ENCODE results near the gene SCUBE1.

Gene SCUBE1

DNA sequence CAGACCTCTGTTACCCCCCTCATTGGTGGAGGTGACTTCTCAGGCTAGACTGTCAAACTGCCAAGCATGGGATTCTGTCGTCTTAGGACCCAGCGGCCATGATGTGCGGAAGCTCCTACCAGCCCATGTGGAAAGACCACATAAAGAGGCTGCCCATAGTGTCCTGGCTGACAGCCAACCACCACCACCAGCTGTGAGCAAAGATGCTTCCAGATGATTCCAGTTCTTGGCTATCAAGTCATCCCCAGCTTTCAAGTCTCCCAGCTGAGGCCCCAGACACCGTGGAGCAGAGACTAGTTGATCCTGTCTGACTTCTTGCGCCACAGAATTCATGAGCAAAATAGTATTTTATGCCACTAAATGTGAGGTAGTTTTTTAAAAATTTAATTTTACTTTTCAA is 32.9 kb downstream of the SCUBE1 start:
- no peak for DNase-seq
- intact Hi-C loops (cut with DNase I): no loop called here

DNA sequence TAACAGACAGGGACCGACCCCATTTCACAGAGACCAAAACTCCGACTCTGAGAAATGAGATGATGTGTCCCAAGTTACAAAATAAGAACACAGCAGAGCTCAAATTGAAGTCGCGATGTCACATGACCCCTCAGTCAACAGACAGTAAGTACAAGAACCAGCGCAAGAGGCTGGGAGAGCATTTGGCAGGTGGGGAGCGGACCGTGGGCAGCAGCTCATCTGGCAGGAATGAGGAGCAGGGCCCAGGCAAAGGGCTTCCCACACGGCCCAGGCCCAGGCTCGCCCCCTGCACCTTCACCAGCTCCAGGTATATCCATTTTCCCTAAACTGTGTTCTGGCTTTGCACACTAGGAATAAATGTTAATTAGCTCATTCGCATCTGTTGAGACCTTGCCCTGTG is 34.3 kb downstream of the SCUBE1 start:
- intact Hi-C loops (cut with DNase I): no loop called here

DNA sequence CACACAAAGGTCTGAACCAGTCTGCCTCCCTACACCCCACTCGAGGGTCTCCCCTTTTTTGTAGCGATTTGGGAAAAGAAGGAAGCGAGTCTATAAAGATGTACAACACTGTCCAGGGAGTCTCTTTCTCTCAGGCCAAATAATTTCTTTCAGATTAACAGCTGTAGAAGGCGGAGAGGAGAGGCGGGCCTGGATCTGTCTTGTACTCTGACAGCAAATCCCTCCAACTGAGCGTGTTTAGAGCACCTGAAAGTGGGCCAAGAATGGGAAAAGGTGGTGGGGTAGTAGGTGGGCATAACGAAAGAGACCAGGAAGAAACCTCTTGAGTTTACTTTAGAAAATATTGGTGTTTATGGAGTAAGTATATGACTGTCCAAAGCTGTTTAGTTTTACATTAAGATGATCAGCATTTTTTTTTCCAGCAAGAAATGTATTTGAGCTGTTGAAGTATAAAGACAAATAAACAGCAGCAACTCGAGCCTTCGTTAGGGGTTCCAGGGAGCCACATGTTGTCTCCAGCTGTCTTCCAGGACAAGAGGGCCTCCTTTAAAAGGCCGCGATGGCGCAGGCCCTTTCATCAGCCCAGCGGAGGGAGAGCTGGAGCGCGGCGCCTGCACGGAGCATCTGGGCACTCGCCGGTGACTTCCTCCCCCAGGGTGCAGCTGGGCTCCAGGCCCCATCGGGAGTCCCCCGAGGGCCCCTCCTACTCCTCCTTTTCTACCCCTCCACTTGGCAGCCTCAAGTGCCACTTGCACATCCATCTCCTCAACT is 34.9 kb downstream of the SCUBE1 start:
- intact Hi-C loops (cut with DNase I): no loop called here

More for the DNA sequence above, 34.3 kb downstream of the SCUBE1 start:
- DNase-seq: no peak

DNA sequence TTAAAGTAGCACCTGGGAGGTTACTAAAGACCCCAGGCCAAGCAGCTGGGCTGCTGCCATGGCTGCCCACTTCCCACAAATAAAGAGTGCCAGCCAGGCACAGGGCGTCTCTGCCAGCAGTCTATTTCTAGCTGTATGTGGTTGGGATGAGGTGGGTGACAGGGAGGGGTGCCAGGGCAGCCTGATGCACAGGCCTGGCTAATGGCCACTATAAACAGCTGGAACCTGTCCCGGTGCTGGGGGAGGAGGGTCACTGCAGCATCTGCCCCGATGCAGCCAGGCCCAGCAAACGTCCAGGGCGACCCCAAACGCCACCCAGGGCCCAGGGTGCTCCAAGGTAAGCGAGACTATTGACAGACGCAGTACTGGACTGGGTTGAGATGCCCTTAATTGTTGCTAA is 37.4 kb downstream of the SCUBE1 start:
- no peak for DNase-seq
- intact Hi-C loops (cut with DNase I): no loop called here

More for the DNA sequence above, 34.9 kb downstream of the SCUBE1 start:
- DNase-seq: no peak

DNA sequence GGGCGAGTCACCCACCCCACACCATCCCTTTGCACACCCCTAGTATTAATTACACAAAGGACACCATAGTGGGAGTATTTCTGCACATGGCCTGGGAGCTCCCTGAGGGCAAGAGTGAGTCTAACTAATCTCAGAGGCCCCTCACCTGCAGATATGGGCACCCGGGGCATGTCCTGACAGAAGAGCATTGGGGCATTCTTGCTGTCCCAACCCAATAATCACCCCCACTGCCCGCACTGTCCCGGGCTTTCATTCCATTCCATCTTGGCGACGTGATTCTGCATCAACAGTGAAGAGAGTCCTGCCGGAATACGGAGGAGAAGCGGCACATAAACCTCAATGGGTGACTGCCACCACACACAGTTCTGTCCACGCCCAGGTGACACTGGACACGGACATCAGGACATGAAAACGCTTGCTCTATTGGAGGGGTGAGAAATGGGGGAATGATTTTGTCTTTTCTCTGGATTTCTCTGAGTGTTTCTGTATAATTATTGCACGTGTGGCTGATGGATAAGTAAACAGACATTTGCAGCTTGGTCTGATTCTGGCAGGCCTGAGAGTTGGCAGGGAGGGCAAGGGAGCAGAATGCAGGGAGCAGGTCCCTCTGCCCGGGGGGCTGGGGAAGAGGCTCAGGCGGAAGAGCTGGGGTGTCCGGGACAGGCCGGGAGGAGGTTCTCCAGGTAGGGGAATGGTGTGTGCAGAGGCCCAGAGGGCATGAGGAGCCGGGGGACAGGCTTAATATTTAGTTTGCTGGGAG is 38.2 kb downstream of the SCUBE1 start:
- no peak for DNase-seq
- intact Hi-C loops (cut with DNase I): no loop called here

DNA sequence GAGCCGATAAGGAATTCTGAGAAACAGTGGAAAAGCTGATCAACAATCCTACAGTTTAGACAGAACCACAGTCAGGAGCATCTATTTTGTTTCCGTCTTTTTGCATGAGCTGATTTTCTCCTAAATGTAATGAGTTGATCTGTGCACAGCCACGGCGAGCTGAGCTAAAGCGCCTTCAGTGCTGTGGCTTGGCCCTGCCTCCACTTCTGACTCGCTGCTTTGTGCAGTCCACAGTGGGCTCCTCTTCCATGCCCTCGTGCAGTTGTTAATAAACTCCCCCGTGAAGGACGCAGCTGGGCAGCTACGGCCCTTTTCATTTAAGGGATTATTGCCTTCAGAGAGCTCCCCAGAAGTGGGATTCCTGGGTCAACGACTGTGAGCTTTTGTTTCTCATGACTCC is 39.4 kb downstream of the SCUBE1 start:
- intact Hi-C loops (cut with DNase I): no loop called here
- DNase-seq: no peak

DNA sequence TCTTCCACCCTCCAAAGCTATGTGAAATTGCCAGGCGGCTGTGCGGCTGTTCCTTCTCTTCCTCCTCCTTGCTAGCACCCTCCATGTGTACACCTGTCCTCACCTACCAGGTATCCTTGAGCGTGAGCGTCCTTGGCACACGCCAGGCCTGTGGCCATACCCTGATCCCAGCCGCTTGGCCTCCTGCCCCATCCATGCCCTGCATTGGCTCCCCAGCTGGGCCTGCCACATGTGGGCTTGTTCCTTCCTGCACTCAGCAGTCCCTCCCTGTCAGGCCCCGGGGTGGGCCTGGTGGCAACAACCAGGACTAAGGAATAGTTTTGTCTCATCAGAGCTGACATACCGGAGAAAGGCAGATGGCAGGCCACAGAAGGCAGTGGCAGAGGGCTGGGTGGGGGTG is 40.0 kb downstream of the SCUBE1 start:
- no peak for DNase-seq
- intact Hi-C loops (cut with DNase I): no loop called here

DNA sequence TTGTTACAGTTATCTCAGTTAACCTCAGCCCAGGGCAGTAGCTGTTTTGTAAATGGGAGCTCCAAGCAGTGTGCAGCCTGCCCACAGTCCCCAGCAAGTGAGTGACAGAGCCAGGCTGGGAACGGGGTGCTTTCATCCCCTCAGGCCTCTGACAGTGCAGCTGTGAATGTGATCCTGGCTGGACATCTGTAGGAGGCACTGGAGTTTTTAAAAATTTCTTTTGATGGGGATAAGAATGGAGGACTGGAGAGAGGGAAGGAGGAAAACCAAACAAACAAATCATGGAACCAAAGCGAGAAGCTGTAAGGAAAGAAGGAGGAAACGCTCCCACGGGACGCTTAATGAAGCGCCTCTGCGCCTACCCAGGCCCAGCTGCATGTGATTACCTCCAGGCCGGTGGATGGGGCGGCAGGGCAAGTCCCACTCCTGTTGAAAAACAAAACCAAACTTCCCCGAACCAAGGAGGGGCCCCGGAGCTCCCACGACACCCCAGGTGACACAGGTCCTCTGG is 40.6 kb downstream of the SCUBE1 start:
- intact Hi-C loops (cut with DNase I): no loop called here
- no peak for DNase-seq

DNA sequence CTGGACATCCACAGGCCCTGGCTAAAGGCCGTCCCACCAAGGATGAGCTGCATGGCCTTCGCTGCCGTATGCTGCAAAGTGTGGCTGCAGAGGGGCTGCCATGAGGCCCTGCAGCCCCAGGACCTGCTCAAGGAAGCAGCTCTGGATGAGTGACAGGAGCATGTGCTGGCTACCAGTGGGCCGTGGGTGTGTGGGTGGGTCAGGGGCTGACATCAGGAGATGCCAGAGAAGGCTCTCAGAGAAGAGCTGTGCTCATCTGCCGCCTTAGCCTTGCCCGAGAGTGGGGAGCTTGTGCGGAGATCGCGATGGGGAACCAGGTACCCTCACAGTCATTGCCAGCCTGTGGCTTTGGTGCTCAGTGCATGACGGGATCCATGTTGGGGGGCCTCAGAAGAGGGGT is 41.3 kb downstream of the SCUBE1 start:
- intact Hi-C loops (cut with DNase I): no loop called here

DNA sequence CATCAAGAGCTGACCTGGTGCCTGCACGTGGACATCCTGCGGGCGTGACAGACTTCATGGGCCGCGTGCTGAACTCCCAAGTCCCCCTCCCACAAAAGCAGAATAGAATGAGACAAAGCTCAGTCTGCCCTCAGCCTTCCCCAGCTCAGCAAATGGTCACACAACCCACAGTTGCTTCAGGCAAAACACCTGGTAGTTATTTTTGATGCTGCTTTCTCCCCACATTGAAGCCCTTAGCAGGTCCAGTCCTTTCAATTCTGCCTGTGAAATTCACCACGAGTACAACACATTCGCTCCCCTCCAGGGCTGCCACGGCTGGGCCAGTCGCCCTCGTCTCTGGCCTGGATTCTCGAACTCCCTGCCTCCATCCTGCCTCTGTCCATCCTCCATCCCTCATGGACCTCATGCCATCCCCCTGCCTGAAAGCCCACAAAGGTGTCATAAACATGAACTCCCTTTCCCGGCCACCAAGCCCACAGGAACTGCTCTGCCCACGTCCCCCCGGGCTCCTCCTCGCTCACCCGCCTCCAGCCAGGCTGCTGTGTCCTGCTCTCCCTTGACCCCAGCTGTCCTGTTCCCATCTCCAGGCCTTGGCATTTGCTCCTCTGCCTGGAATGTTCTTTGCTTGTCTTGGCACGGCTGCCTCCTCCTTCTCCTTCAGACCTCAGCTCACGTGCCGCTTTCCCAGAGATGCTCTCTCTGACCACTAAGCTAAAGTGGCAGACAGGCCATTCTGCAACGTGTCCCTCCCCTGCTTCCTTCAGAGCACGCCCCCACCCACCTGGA is 42.1 kb downstream of the SCUBE1 start:
- intact Hi-C loops (cut with DNase I): no loop called here
- DNase-seq: no peak

More for the DNA sequence above, 41.3 kb downstream of the SCUBE1 start:
- DNase-seq: no peak

DNA sequence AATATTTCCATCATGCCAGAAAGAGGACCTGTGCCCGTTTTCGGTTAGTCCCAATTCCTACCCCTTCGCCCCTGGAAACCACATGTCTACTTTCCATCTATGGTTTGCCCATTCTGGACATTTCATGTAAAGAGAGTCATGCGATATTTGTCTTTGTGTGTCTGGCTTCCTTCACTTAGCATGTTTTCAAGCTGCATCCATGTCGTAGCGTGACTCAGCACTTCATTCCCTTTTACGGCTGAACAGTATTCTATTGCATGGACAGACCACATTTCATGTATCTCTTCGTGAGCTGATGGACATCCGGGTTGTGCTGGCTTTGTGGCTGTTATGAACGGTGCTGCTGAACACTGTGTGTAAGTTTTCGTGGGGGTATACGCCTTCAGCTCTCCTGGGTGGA is 43.4 kb downstream of the SCUBE1 start:
- intact Hi-C loops (cut with DNase I): no loop called here
- DNase-seq: no peak

DNA sequence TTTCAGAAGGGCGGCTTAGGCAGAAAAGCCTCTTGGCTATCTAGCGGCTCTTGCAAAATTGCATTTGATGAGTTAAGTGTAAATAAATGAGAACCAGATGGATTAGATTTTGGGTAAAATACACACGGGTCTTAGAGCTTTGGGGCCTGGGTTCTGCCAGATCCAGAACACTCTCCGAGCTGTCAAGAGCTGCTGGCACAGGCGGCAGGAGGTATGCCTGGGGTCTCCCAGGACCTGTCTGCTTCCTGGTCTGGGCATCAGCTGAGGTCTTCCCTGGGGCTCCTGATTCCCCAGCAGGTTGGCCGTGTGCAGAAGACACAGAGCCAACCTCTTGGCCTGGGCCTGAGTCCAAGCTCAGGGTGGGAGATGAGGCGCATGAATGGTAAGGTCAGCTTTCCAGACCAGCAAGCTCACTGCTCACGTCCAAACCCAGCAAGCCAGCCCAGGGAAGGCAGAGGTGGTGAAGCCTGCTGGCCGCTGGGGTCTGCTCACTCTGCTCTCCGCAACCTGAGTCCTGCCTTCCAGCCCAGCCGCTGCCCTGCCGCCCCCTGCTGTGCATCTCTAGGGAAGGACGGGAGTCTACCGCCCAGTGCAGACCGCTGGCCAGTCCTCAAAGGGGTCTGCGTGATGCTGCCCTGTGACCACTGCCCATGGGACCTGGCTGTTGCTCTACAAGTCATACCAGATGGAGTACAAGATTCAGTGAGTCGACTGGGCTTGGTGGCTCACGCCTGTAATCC is 44.9 kb downstream of the SCUBE1 start:
- no peak for DNase-seq
- intact Hi-C loops (cut with DNase I): no loop called here

DNA sequence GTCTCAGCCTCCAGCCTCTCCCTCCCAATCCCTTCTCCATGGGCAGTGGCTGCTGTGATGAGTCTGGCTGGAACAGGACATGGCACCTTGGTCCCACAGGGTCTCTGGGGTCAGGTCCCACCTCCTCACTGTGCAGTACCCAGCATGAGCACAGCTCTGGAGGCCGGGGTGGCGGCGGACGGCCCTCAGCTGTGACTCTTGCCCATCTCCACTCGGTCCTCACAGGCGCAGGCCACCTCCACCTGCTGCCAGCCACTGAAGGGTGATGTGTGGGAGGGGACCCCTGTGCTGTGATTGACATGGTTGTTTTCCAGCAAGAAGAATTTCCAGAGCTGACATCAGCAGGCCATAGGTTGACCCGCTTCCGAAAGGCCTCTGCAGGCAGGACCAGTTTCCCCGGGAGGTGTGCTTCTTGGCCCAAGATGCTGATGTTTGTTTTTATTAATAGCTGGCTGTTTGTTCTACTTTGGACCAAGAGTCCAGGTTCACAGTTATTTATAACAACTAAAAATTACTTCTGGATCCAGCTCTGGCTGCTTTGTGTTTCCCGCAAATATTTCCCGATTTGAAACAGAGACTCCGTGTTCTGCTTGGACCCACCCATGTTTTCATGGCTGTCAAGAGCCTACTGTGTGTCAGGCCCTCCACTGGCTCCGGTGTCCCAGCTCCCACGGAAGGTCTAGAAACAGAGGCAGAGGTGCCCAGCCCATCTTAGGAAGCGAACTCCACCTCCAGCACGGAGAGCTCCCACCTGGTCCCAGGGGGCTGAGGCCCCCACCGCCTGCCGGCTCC is 45.7 kb downstream of the SCUBE1 start:
- intact Hi-C loops (cut with DNase I): no loop called here
- DNase-seq: no peak

DNA sequence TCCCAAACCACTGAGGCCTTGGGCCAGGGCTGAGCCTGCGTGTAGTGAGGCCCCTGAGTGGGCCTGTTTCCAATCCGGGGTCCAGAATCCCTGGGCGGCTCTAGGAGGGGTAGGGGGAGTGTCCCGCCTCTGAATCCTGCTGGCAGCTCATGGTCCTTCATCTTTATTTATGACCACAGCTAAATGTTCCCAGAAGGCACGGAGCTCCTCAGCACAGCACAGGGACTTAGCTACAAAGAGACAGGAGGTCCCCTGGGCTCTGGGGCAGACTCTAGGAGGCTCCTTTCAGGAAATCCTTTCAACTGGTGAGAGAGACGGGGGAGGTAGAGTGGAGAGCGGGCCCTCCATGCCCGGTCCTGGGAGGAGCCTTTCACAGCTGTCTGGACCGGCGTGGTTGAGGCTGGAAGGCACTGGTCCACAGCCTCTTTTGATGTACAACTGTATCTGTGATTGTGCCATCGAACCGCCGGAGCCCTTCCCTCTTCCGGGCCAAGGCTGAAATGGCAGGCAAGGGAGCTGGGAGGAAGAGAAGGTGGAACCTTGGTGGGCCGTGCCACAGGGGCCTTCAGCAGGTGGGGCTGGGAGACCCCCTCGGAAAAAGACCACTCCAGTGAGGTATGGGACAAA is 46.8 kb downstream of the SCUBE1 start:
- intact Hi-C loops (cut with DNase I): no loop called here
- DNase-seq: peak in 2 of 42 donors; percentile 18 to 19

DNA sequence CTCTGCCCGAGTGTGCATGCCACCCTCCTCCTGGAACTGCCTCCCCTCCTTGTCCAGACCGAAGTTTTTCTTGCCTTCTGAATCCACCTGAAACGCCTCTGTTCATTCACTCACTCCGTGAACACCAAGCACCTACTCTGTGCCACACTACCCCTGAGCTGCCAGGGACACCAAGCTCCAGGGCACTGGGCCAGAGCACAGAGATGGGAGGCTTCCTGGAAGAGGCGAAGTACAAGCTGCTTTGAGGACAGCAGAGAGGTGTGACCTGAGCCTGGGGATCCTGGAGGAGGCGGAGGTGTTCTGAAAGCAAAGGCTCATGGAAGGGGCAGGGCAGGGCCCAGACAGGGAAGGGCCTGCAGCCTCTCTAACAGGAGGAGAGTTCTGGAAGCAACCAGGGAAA is 47.5 kb downstream of the SCUBE1 start:
- no peak for DNase-seq
- intact Hi-C loops (cut with DNase I): no loop called here

DNA sequence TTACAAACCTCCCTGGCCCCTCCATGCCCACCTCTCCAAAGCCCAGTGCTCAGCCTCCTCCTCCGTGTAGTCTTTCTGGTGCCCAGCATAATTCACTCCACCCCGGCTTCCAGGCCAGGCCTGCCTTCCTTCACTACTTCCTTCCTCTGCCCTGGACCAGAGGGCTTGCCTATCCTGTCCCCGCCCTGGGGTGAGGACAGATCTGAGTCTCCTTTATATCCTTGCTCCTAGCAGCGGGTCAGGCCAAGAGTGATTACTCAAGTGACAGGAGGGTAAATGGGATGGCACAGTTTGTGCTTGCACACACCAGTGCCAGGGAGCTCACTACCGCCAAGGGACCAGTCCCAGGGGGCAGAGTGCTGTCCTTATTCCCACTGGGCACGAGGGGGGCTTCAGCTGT is 48.0 kb downstream of the SCUBE1 start:
- no peak for DNase-seq
- intact Hi-C loops (cut with DNase I): no loop called here

DNA sequence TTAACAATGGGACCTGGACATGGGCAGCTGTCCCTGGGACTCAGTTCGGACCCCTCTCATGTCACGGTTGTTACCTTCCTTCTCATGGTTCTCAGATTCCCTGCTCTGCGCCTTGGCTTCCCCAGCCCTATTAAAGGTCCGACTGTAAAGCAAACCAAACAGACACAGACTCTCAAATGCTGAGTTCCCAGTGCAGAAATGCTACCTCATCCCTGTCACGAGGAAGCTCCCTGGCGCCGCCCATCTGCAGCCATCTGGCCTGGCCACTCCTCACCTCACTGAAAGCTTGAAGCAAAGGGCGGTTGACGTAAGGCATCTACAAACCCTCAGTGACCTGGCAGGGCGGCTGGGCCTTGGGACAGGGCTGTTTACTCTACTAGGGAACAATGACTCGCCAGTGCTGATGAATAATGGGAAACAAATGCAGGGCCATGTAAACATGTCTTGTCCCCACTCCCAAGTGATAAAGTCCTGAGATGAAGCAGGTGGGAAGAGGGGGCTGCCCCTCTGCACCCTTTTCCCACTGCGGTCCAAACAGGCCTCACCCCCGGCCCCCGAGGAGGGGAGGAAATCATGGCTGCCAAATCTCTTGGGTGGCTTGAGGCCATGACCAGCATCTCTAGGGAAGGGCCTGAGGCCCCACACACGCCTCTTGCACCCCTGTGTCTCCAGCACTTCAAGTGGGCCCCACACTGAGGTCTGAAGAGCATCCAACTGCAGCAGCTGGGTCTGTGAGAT is 49.3 kb downstream of the SCUBE1 start:
- intact Hi-C loops (cut with DNase I): no loop called here
- DNase-seq: no peak

Data from head of caudate nucleus (tissue), 42 donors.